Cardiac fibroblast (primary cell): ENCODE results near the gene ZNF473.
"Not testable (repeated sequence)": the region's sequence is repeated elsewhere in the genome, so short reads cannot be mapped to it uniquely, and the experiment has no call there.

Experiments
- DNase-seq, 2 donors: peaks; one replicate each; pipeline versions ENCODE4 v3.0.0 to v3.0.0-alpha.2; 2010; ENCODE audit warnings: low read depth in 2 of 2
- H3K4me3 ChIP-seq, 2 donors: replicated peaks in 1 of 2; 1 replicate in 1 of 2; 2 replicates in 1 of 2; pipeline ENCODE4 v1.5.1; 2011; ENCODE audit warnings: low read depth in 2 of 2, low read length in 2 of 2, mild to moderate bottlenecking in 2 of 2, moderate library complexity in 1 of 2
- TF ChIP-seq, protein P1 (sequence below): IDR thresholded peaks from one replicate; pipeline ENCODE4 v1.5.1; 2011; ENCODE audit warnings: low read depth, mild to moderate bottlenecking, low read length, inconsistent platforms

Gene ZNF473

DNA sequence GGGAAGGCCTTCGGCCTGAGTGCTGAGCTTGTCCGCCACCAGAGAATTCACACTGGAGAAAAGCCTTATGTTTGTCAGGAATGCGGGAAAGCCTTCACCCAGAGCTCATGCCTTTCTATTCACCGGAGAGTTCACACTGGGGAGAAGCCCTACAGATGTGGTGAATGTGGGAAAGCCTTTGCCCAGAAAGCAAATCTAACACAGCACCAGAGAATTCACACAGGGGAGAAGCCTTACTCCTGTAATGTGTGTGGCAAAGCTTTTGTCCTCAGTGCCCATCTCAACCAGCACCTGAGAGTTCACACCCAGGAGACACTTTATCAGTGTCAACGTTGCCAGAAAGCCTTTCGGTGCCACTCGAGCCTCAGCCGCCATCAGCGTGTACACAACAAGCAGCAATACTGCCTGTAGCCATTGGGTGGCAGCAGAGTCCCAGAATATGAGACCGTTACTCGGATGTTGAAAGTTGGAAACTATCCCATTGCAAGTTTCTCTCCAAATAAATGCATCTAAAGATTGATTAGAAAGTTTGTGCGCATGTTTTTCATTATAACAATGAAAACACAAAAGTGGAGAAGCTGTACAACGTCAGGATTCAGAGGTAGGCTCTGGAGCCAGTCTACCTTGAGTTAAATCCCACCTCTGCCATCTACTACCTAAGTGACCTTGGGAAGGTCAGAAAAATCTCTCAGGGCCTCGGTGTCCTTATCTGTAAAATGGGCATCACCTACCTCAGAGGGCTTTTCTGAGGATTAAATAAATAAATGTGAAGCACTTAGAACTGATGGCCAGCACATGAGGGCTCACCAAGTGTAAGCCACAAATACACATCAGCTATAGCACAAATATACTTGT lies 21.1 kb downstream of the ZNF473 start:
- TF ChIP-seq, protein P1, sequence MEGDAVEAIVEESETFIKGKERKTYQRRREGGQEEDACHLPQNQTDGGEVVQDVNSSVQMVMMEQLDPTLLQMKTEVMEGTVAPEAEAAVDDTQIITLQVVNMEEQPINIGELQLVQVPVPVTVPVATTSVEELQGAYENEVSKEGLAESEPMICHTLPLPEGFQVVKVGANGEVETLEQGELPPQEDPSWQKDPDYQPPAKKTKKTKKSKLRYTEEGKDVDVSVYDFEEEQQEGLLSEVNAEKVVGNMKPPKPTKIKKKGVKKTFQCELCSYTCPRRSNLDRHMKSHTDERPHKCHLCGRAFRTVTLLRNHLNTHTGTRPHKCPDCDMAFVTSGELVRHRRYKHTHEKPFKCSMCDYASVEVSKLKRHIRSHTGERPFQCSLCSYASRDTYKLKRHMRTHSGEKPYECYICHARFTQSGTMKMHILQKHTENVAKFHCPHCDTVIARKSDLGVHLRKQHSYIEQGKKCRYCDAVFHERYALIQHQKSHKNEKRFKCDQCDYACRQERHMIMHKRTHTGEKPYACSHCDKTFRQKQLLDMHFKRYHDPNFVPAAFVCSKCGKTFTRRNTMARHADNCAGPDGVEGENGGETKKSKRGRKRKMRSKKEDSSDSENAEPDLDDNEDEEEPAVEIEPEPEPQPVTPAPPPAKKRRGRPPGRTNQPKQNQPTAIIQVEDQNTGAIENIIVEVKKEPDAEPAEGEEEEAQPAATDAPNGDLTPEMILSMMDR, result peak; percentile 57
- peak; percentile 13 to 28 for DNase-seq
- H3K4me3 ChIP-seq, result no peak overlapping the region

DNA sequence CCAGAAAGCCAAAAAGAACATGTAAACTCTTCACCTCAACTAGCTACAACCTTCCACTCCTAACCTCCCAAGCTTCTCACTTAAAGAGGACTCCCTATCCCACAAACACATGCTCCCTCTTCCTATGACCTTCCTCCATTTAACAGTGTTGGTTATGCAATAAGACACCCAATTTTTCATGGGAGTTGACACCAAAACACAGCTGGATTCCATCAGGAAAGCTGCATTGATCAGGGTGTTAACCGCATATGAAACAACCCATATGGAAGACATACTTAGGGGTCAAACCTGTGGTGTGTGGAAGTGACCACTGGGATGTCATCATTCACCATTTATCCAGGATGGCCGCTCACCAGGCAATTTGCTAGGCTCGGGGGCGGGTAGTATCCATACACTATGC lies 21.9 kb downstream of the ZNF473 start:
- H3K4me3 ChIP-seq, result no peak overlapping the region
- DNase-seq, result no peak
- TF ChIP-seq, protein P1, result no peak

DNA sequence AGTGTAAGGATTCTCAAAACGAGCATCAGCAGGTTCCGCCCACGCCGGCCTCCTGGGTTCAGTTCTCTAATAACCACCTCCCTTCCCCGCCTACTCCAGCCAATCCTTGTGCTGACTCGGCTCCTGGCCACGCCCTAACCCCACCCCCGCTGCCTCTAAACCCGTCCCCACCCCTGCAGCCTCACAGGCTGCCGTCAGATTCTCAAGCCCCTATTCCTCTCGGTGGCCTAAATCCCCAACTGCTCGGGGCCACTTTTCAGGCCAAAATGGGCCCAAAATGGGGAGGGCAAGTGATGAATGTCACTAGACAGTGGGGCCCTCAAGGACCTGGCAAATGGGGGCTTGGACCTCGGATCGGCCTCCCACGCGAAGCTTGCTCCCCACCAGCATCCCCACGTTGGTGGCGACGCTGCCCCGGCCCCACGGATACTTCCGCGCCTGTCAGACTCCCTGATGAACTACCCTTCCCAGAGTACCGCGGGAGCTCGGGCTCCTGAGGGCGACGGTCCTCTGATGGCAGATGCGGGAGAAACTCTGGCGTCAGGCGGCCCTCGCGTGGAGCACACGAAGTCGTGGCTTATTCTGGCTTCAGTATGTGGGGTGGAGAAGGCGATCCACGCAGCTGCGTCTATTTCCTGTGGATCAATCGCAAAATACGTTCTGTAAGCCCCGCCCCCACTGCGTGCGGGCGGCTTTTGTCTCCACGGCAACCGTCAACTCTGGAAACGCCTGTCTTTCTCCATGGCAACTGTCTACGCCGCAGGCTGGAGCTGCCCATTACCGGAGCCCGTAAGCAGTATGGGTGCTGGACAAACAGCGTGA lies 24.8 kb downstream of the ZNF473 start:
- peak; percentile 76 to 81 for DNase-seq
- peak overlapping the region; percentile 58 to 62 for H3K4me3 ChIP-seq
- TF ChIP-seq, protein P1, result no peak

DNA sequence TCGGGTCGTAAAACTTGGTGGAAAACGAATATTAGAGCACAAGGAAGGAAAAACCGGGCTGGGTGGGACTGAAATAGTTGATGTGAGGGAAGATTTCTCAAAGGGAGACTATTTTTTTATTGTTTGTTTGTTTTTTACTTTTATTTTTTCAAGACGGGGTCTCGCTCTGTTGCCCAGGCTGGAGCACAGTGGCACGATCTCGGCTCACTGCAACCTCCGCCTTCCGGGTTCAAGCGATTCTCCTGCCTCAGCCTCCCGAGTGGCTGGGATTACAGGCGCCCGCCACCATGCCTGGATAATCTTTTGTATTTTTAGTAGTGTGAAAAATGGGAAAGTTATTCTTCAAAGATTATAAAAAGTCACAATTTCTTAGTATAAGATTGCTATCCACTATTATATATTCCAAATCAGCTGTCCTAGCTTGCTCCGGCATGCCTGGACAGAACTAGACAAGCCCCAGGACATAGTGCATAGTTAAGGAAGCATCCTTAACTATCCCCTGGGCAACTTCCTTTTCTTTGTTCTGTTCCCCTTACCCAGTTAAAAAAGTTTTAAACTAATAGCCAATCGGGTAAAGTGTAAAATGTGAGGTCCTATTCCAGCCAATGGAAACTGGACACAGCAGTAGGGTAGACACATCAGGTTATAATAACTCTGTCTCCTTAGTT lies 25.6 kb downstream of the ZNF473 start:
- DNase-seq, result not testable (repeated sequence)
- H3K4me3 ChIP-seq, result peak overlapping the region; percentile 58 to 62

DNA sequence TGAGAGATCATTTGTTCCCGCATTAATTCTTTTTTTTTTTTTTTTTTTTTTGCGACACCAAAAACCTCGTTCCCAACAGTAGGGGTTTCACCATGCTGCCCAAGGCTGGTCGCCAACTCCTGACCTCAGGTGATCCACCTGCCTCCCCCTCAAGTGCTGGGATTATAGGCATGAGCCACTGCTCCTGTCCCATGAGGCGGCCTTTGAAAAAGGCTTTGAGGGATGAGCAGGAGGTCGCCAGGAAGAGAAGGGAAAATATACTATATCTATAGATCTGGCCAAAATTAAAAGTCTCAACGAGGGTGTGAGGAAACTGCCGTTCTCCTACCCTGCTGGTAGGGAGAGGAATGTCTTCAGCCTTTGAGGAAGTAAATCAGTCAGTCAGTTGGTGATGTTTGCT lies 26.2 kb downstream of the ZNF473 start:
- no peak overlapping the region for H3K4me3 ChIP-seq
- TF ChIP-seq, protein P1, result no peak
- no peak for DNase-seq

DNA sequence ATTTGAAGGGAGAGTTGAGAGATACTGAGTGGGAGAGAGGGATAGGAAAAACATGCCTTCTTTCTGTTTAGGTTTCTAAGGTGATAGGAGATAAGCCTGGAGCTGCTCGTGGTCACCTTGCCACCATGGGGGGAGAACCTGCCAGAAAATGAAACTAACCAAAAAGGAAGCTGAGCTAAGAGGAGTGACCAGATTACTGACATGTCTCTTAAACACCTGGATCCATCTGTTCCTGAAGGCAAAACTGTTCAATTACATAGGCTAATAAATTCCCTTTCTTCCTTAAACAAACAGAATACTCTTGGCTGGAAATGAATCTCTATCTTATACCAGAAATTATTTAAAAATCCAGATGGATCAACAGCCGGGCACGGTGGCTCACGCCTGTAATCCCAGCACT lies 27.3 kb downstream of the ZNF473 start:
- DNase-seq, result no peak
- TF ChIP-seq, protein P1, result no peak
- no peak overlapping the region for H3K4me3 ChIP-seq

DNA sequence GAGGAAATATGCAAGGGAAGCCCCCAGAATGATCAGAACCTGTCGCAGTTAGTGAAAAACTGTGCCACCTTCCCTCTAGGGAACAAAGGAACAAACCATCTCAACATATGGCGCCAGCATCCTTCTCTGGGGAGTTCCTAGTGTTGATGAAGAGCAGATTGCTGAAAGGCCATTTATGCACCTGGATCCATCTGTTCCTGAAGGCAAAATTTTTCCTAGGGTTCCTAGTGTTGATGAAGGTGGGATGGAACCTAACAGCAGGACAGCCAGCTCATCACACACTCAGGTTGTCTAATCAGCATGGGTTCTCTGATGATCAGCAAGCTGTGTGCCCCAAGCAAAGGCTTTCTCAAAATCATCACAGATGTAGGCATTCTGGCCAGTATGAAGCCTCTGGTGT lies 32.6 kb downstream of the ZNF473 start:
- no peak for DNase-seq
- TF ChIP-seq, protein P1, result no peak
- no peak overlapping the region for H3K4me3 ChIP-seq
